WTC11 (cell line): Measurements from ENCODE around the gene CCDC92. TPM values are rescaled to one million over a fixed set of nuclear protein-coding genes. Genes with fewer than 3 reads are reported as not detected.

Source experiments
- ATAC-seq: fragments of 200-7000 bp; cut with Tn5 transposase; 2 replicates; pipeline ENCODE4 v1.10.0; 2021; ENCODE audit warnings: mild to moderate bottlenecking, moderate library complexity
- CTCF ChIA-PET: fragments of 300-600 bp; sonication (Branson Sonifier 250); formaldehyde crosslinking; loops from one replicate; lab custom pipeline; 2021; ENCODE audit warnings: antibody characterized with exemption; lab: Charles Lee
- POLR2A ChIA-PET: fragments of 350-600 bp; sonication (Branson Sonifier 250); formaldehyde crosslinking; loops from one replicate; lab custom pipeline; 2021; ENCODE audit warnings: antibody characterized with exemption; lab: Charles Lee
- DNase-seq: peaks from one replicate; pipeline ENCODE4 v3.0.0; 2021; ENCODE audit warnings: low spot score
- H3K27ac Mint-ChIP-seq: 2 replicates; pipeline ENCODE4 v1.8.0; 2021; ENCODE audit warnings: mixed read lengths
- H3K27me3 Mint-ChIP-seq: 2 replicates; pipeline ENCODE4 v1.8.0; 2021; ENCODE audit warnings: low read depth, mild to moderate bottlenecking, moderate library complexity, mixed read lengths
- H3K36me3 Mint-ChIP-seq: 2 replicates; pipeline ENCODE4 v1.8.0; 2021; ENCODE audit warnings: mixed read lengths
- H3K4me1 Mint-ChIP-seq: 2 replicates; pipeline ENCODE4 v1.8.0; 2022; ENCODE audit warnings: mixed read lengths
- H3K4me3 Mint-ChIP-seq: 2 replicates; pipeline ENCODE4 v1.8.0; 2021; ENCODE audit warnings: mild to moderate bottlenecking, moderate library complexity, mixed read lengths
- H3K9me3 Mint-ChIP-seq: 2 replicates; pipeline ENCODE4 v1.8.0; 2021; ENCODE audit warnings: mixed read lengths
- ATF2 ChIP-seq: sonication (generic); formaldehyde crosslinking; IDR thresholded peaks from 2 replicates; pipeline ENCODE4 v1.8.1; 2022; ENCODE audit warnings: low read depth, missing genetic modification reagents, borderline replicate concordance
- CREM ChIP-seq: sonication (generic); formaldehyde crosslinking; IDR thresholded peaks from 2 replicates; pipeline ENCODE4 v1.8.1; 2022; ENCODE audit warnings: mild to moderate bottlenecking, missing genetic modification reagents, moderate library complexity
- ELF4 ChIP-seq: sonication (generic); formaldehyde crosslinking; IDR thresholded peaks from 2 replicates; pipeline ENCODE4 v1.8.1; 2022; ENCODE audit warnings: low read depth, mild to moderate bottlenecking, moderate library complexity, missing genetic modification reagents
- ETV6 ChIP-seq: sonication (generic); formaldehyde crosslinking; IDR thresholded peaks from 2 replicates; pipeline ENCODE4 v1.8.1; 2022; ENCODE audit warnings: mild to moderate bottlenecking, missing genetic modification reagents
- JAZF1 ChIP-seq: fragments of 250-450 bp; sonication (Bioruptor Pico); IDR thresholded peaks from 2 replicates; pipeline ENCODE4 v1.9.0; 2021; ENCODE audit warnings: moderate library complexity, mild to moderate bottlenecking, inconsistent platforms
- PRRX2 ChIP-seq: fragments of 250-450 bp; sonication (Bioruptor Pico); IDR thresholded peaks from 2 replicates; pipeline ENCODE4 v1.8.0; 2021; ENCODE audit warnings: mild to moderate bottlenecking
- RORB ChIP-seq: fragments of 250-450 bp; sonication (Bioruptor Pico); IDR thresholded peaks from 2 replicates; pipeline ENCODE4 v1.9.0; 2021; ENCODE audit warnings: mild to moderate bottlenecking
- SMAD3 ChIP-seq: sonication (generic); formaldehyde crosslinking; IDR thresholded peaks from 2 replicates; pipeline ENCODE4 v1.8.0; 2022; ENCODE audit warnings: missing genetic modification reagents, mild to moderate bottlenecking, borderline replicate concordance
- TEAD4 ChIP-seq: sonication (generic); formaldehyde crosslinking; IDR thresholded peaks from 2 replicates; pipeline ENCODE4 v1.8.0; 2022; ENCODE audit warnings: mild to moderate bottlenecking, missing genetic modification reagents
- ZNF232 ChIP-seq: sonication (generic); formaldehyde crosslinking; IDR thresholded peaks from 2 replicates; pipeline ENCODE4 v1.8.0; 2022; ENCODE audit warnings: mild to moderate bottlenecking, missing genetic modification reagents
- ZNF281 ChIP-seq: sonication (generic); formaldehyde crosslinking; IDR thresholded peaks from 2 replicates; pipeline ENCODE4 v1.8.0; 2023; ENCODE audit warnings: mild to moderate bottlenecking, missing genetic modification reagents
- ZNF423 ChIP-seq: fragments of 250-450 bp; sonication (Bioruptor Pico); IDR thresholded peaks from 2 replicates; pipeline ENCODE4 v2.1.2; 2022; ENCODE audit warnings: mild to moderate bottlenecking, moderate library complexity
- total RNA-seq: library from RNA; stranded (reverse); gene quantifications from 3 replicates; pipeline ENCODE4 v1.2.3, GENCODE V29; 2021
- TF ChIP-seq, protein P1 (sequence below): sonication (generic); formaldehyde crosslinking; IDR thresholded peaks from 2 replicates; pipeline ENCODE4 v1.8.0; 2022; ENCODE audit warnings: mild to moderate bottlenecking, missing genetic modification reagents
- TF ChIP-seq, protein P2 (sequence below): sonication (generic); formaldehyde crosslinking; IDR thresholded peaks from 2 replicates; pipeline ENCODE4 v1.8.0; 2022; ENCODE audit warnings: mild to moderate bottlenecking, missing genetic modification reagents
- TF ChIP-seq, protein P3 (sequence below): sonication (generic); formaldehyde crosslinking; IDR thresholded peaks from 2 replicates; pipeline ENCODE4 v1.8.1; 2023; ENCODE audit warnings: mild to moderate bottlenecking, moderate library complexity, missing genetic modification reagents

CCDC92 gene
- total RNA-seq, 1 experiment from 2014 or later, result 2.7 TPM

GRCh38 chr12:123910761-123911193, 61.9 kb downstream of the CCDC92 start:
- TF ChIP-seq ZNF423 (CRISPR knock-in tag) (no peak), RORB (CRISPR knock-in tag) (no peak), ZNF281 (no peak), ZNF232 (no peak), SMAD3 (CRISPR knock-in tag) (no peak), TEAD4 (CRISPR knock-in tag) (no peak), ELF4 (CRISPR knock-in tag) (no peak)
- TF ChIP-seq, protein P1, sequence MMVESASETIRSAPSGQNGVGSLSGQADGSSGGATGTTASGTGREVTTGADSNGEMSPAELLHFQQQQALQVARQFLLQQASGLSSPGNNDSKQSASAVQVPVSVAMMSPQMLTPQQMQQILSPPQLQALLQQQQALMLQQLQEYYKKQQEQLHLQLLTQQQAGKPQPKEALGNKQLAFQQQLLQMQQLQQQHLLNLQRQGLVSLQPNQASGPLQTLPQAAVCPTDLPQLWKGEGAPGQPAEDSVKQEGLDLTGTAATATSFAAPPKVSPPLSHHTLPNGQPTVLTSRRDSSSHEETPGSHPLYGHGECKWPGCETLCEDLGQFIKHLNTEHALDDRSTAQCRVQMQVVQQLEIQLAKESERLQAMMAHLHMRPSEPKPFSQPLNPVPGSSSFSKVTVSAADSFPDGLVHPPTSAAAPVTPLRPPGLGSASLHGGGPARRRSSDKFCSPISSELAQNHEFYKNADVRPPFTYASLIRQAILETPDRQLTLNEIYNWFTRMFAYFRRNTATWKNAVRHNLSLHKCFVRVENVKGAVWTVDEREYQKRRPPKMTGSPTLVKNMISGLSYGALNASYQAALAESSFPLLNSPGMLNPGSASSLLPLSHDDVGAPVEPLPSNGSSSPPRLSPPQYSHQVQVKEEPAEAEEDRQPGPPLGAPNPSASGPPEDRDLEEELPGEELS (CRISPR knock-in tag), result no peak
- TF ChIP-seq, protein P2, sequence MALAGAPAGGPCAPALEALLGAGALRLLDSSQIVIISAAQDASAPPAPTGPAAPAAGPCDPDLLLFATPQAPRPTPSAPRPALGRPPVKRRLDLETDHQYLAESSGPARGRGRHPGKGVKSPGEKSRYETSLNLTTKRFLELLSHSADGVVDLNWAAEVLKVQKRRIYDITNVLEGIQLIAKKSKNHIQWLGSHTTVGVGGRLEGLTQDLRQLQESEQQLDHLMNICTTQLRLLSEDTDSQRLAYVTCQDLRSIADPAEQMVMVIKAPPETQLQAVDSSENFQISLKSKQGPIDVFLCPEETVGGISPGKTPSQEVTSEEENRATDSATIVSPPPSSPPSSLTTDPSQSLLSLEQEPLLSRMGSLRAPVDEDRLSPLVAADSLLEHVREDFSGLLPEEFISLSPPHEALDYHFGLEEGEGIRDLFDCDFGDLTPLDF (CRISPR knock-in tag), result no peak
- ATAC-seq (no peak), DNase-seq (no peak)
- H3K36me3 Mint-ChIP-seq, result peaks cover 10% of the 10 kb centered on the region
- ChIA-PET POLR2A (no interaction called here), CTCF (interaction anchor here (0.9 to 1.2 kb wide), 3 partner anchors 10 to 69 kb away, joined by 3 to 5 read pairs (median 4); no protein-coding TSS in a partner anchor)
- H3K27ac Mint-ChIP-seq, result no peak overlapping the region
- H3K9me3 Mint-ChIP-seq, result peaks cover 10% of the 10 kb centered on the region
- H3K4me3 Mint-ChIP-seq, result no peak overlapping the region
- peaks cover 7% of the 10 kb centered on the region for H3K4me1 Mint-ChIP-seq
- H3K27me3 Mint-ChIP-seq, result peaks cover 16% of the 10 kb centered on the region

- H3K4me1 Mint-ChIP-seq, result peaks cover 1% of the 10 kb centered on the region
- TF ChIP-seq CREM (CRISPR knock-in tag) (no peak), ETV6 (CRISPR knock-in tag) (no peak), SMAD3 (CRISPR knock-in tag) (no peak), PRRX2 (no peak), ATF2 (CRISPR knock-in tag) (no peak), JAZF1 (CRISPR knock-in tag) (no peak)
- TF ChIP-seq, protein P3, sequence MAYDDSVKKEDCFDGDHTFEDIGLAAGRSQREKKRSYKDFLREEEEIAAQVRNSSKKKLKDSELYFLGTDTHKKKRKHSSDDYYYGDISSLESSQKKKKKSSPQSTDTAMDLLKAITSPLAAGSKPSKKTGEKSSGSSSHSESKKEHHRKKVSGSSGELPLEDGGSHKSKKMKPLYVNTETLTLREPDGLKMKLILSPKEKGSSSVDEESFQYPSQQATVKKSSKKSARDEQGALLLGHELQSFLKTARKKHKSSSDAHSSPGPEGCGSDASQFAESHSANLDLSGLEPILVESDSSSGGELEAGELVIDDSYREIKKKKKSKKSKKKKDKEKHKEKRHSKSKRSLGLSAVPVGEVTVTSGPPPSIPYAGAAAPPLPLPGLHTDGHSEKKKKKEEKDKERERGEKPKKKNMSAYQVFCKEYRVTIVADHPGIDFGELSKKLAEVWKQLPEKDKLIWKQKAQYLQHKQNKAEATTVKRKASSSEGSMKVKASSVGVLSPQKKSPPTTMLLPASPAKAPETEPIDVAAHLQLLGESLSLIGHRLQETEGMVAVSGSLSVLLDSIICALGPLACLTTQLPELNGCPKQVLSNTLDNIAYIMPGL, result no peak
- H3K4me3 Mint-ChIP-seq, result no peak overlapping the region
- DNase-seq (no peak), ATAC-seq (no peak)
- ChIA-PET CTCF (interaction anchor here (0.6 to 1.2 kb wide), 5 partner anchors 9 to 918 kb away, joined by 3 to 7 read pairs (median 4); no protein-coding TSS in a partner anchor), POLR2A (no interaction called here)
- H3K9me3 Mint-ChIP-seq, result peaks cover 10% of the 10 kb centered on the region
- peaks cover 16% of the 10 kb centered on the region for H3K27me3 Mint-ChIP-seq
- H3K36me3 Mint-ChIP-seq, result peaks cover 10% of the 10 kb centered on the region
- H3K27ac Mint-ChIP-seq, result no peak overlapping the region
Measured at GRCh38 chr12:123910057-123910456, 62.6 kb downstream of the CCDC92 start.
